ENCODE measurements around the gene BLCAP. TPM values are rescaled to one million over a fixed set of nuclear protein-coding genes. Genes with fewer than 3 reads are reported as not detected.

BLCAP gene
- total and polyA plus RNA-seq, 2 of the 4 experiments (the other 2 are of a cell fraction): 17.7 to 67.3 TPM

- no peak overlapping the region for H3K23ac ChIP-seq (ENCODE audit: low read depth, low read length)
- no peaks in the 10 kb centered on the region; the same call in 1 of the 2 replicates for H3K4me1 ChIP-seq (ENCODE audit: control insufficient read depth, insufficient read depth, low read length)
- H2BK20ac ChIP-seq (ENCODE audit: low read depth, low read length): no peak overlapping the region
- in situ Hi-C loops (cut with MboI; ENCODE audit: low sequenced_read_pairs) (loop anchor here (5.0 to 10.0 kb wide), 3 partner anchors 424 to 657 kb away; no protein-coding TSS in a partner anchor), dilution Hi-C loops (cut with HindIII; ENCODE audit: low sequenced_read_pairs, unreplicated experiment) (no loop called here), intact Hi-C loops (cut with micrococcal nuclease) (loop anchor here (2.0 kb wide), 1 partner anchor 841 kb away; no protein-coding TSS in a partner anchor)
- no peak overlapping the region for H3K9ac ChIP-seq (ENCODE audit: low read depth, low read length)
- H3K9me3 ChIP-seq (ENCODE audit: control insufficient read depth, insufficient read depth, low read length): no peaks in the 10 kb centered on the region
- H3K79me1 ChIP-seq (ENCODE audit: low read depth in 1 of 2, low read length in 2 of 2): no peaks in the 10 kb centered on the region
- no peak overlapping the region for H2AK9ac ChIP-seq (replicated peaks; ENCODE audit: low read depth, low read length, poor library complexity)
- no peak overlapping the region for H3K4me3 ChIP-seq (ENCODE audit: insufficient read depth, low read depth, low read length)
- H4K5ac ChIP-seq (ENCODE audit: low read depth, low read length): no peak overlapping the region
- H2BK15ac ChIP-seq (ENCODE audit: low read depth, low read length): no peak overlapping the region
- POLR2A ChIA-PET (ENCODE audit: unreplicated experiment): no interaction called here
- ATAC-seq (ENCODE audit: low read depth): no peak
- H2BK120ac ChIP-seq (ENCODE audit: low read depth, low read length): no peak overlapping the region
- H4K20me1 ChIP-seq (ENCODE audit: insufficient read depth, low read length): peaks cover 7% of the 10 kb centered on the region; the same call in 1 of the 2 replicates
- no peak overlapping the region for H3K27ac ChIP-seq (ENCODE audit: insufficient read depth, low read length)
- H3K18ac ChIP-seq (ENCODE audit: low read depth, low read length): no peak overlapping the region
- no TSS peak for BruUV-seq (replicated peaks)
- no peaks in the 10 kb centered on the region for H3K36me3 ChIP-seq (ENCODE audit: control insufficient read depth, insufficient read depth, low read length)
- no peak overlapping the region; the same call in 1 of the 2 replicates for H3K4me2 ChIP-seq (ENCODE audit: low read depth, low read length)
- DNase-seq: no peak
- H3K4ac ChIP-seq (ENCODE audit: low read depth, low read length): no peak overlapping the region
- H4K8ac ChIP-seq (ENCODE audit: low read depth in 2 of 2, low read length in 2 of 2): no peak overlapping the region
- no peak overlapping the region for H2AFZ ChIP-seq (replicated peaks; ENCODE audit: low read length, poor library complexity)
- H3K56ac ChIP-seq (ENCODE audit: extremely low read depth, insufficient read depth, low read length): no peak overlapping the region
- no peaks in the 10 kb centered on the region for H3K9me1 ChIP-seq (ENCODE audit: insufficient read depth, low read length)
- CTCF ChIA-PET: no interaction called here
- no CpG with 5 or more reads among the region's 13 CpGs for WGBS, 2 experiments (ENCODE audit: extremely low coverage in 2 of 2, insufficient read length in 1 of 2)
- H4K91ac ChIP-seq (ENCODE audit: insufficient read depth, low read depth, low read length): no peak overlapping the region
- H2BK5ac ChIP-seq (ENCODE audit: low read depth, low read length, poor library complexity, severe bottlenecking): no peak overlapping the region
- no peak overlapping the region for H2AK5ac ChIP-seq (ENCODE audit: low read depth, low read length)
- H3K14ac ChIP-seq (replicated peaks; ENCODE audit: low read depth, low read length): no peak overlapping the region
- H3K27me3 ChIP-seq (ENCODE audit: control insufficient read depth, insufficient read depth, low read length): peaks cover 54% of the 10 kb centered on the region
- TF ChIP-seq MXI1 (IDR thresholded peaks at IDR 0.05; ENCODE audit: borderline replicate concordance, low read depth, low read length) (no peak), NFE2L2 (IDR thresholded peaks at IDR 0.05; ENCODE audit: low read depth, low read length) (no peak), FOS (IDR thresholded peaks at IDR 0.05; ENCODE audit: low read depth, low read length) (no peak), CEBPB (IDR thresholded peaks at IDR 0.05; ENCODE audit: low read depth, low read length) (no peak), RAD21 (IDR thresholded peaks at IDR 0.05; ENCODE audit: low read length) (no peak), MAFK (IDR thresholded peaks at IDR 0.05; ENCODE audit: low read depth, low read length) (no peak), RFX5 (IDR thresholded peaks at IDR 0.05; ENCODE audit: low read depth, low read length) (no peak), CHD1 (IDR thresholded peaks at IDR 0.05; ENCODE audit: low read depth, low read length) (no peak), USF2 (IDR thresholded peaks at IDR 0.05; ENCODE audit: low read depth, low read length) (no peak), POLR2A (IDR thresholded peaks at IDR 0.05; ENCODE audit: low read depth, low read length) (no peak), SMC3 (IDR thresholded peaks at IDR 0.05; ENCODE audit: low read depth, low read length) (no peak), BHLHE40 (IDR thresholded peaks at IDR 0.05; ENCODE audit: low read depth, low read length) (no peak), MAZ (IDR thresholded peaks at IDR 0.05; ENCODE audit: borderline replicate concordance, low read depth, low read length) (no peak), ELK1 (IDR thresholded peaks at IDR 0.05; ENCODE audit: borderline replicate concordance, low read depth, low read length) (no peak)
- TF ChIP-seq, protein P1, sequence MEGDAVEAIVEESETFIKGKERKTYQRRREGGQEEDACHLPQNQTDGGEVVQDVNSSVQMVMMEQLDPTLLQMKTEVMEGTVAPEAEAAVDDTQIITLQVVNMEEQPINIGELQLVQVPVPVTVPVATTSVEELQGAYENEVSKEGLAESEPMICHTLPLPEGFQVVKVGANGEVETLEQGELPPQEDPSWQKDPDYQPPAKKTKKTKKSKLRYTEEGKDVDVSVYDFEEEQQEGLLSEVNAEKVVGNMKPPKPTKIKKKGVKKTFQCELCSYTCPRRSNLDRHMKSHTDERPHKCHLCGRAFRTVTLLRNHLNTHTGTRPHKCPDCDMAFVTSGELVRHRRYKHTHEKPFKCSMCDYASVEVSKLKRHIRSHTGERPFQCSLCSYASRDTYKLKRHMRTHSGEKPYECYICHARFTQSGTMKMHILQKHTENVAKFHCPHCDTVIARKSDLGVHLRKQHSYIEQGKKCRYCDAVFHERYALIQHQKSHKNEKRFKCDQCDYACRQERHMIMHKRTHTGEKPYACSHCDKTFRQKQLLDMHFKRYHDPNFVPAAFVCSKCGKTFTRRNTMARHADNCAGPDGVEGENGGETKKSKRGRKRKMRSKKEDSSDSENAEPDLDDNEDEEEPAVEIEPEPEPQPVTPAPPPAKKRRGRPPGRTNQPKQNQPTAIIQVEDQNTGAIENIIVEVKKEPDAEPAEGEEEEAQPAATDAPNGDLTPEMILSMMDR (conservative IDR thresholded peaks at IDR 0.05; ENCODE audit: low read depth, low read length): no peak
Observed at GRCh38 chr20:37567671-37568588, 40.3 kb upstream of the BLCAP start.
